GM19193 (cell line): ENCODE data around the gene EMC8.

Source experiments
- POLR2A ChIP-seq: IDR thresholded peaks from 4 replicates; pipeline ENCODE4 v1.6.1; 2011; ENCODE audit not compliant: insufficient read depth, insufficient read length; ENCODE audit errors: extremely low read depth

EMC8 gene

DNA sequence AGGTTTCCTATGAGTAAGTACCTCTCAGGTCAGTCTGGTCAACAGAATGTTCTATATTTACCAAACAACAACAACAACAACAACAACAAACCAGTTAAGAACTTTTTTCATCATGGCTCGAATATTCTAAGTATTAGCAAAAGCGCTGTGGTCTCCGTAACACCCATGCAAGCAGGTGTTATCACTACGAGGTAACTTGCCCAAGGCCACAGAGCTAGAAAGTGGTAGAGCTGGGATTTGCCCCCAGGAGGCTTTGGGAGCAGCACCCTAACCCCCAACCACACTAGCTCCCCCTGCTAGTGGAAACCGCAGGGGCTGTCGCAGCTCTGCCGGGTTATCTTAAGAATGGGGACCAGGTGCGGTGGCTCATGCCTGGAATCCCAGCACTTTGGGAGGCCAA lies 24.5 kb downstream of the EMC8 start:
- TF ChIP-seq POLR2A, result no peak

- no peak for TF ChIP-seq POLR2A
Observed at GRCh38 chr16:85774136-85774535, 25.2 kb downstream of the EMC8 start.

GRCh38 chr16:85773044-85773443 lies 26.3 kb downstream of the EMC8 start:
- TF ChIP-seq POLR2A, result no peak

- TF ChIP-seq POLR2A, result no peak
Observed at GRCh38 chr16:85770741-85771140, 28.6 kb downstream of the EMC8 start.

DNA sequence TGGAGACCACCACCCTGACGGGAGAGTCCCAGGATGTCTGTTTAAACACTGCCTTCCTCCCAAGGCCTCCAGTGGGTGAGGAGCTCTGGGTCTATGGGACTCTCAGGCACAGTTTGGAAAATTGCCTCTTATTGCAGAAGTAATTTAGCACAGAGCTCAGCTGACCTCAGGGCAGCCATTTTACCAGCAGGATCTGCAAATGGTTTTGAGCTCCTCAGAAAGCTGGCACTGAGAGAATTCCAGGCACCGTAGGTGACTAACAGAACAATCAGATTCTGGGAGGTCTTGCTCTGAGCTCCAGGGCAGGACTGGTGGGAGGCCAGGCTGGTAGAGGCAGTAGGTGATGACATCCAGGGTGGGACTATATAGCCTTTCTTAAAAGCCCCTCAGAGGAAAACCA lies 31.1 kb downstream of the EMC8 start:
- no peak for TF ChIP-seq POLR2A

GRCh38 chr16:85767531-85767930 lies 31.8 kb downstream of the EMC8 start:
- TF ChIP-seq POLR2A, result no peak

DNA sequence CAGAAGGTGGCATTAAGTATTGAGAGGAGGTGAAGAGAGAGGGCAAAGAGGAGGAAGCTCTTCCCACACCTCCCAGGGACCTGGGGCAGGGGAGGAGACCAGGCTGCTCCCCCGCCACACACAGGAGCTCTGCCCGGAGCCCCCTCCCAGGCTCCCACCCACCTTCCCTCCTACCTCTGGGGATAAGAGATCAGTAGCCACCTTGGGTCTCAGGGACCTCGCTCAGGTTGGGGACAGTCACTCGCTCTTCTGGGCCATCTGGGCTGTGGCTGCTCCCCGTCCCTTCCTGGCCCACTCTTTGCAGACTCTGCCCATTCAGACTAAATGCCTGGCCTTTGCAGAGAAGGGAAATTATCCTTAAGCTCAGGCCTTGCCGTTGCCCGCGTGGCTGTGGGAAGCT lies 33.6 kb downstream of the EMC8 start:
- no peak for TF ChIP-seq POLR2A

- no peak for TF ChIP-seq POLR2A
Observed at GRCh38 chr16:85765211-85765610, 34.1 kb downstream of the EMC8 start.

DNA sequence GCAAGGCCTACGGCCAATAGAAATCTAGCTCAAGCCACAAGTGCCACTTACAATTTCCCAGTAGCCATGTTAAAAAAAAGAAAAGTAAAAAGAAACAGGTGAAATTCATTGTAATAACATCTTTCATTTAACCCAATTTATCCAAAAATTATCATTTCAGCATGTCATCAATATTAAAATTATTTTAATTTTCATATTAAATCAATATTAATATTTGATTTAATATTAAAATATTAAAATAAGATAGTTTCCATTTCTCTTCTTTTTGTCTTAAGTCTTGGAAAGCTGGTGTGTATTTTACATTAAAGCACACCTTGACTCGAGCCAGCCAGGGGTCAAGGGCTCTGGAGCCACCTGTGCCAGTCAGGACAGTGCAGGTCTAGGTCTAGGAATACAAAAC lies 35.7 kb downstream of the EMC8 start:
- TF ChIP-seq POLR2A, result no peak

- no peak for TF ChIP-seq POLR2A
Observed at GRCh38 chr16:85762970-85763369, 36.4 kb downstream of the EMC8 start.

GRCh38 chr16:85761861-85762260 lies 37.5 kb downstream of the EMC8 start:
- TF ChIP-seq POLR2A, result no peak

DNA sequence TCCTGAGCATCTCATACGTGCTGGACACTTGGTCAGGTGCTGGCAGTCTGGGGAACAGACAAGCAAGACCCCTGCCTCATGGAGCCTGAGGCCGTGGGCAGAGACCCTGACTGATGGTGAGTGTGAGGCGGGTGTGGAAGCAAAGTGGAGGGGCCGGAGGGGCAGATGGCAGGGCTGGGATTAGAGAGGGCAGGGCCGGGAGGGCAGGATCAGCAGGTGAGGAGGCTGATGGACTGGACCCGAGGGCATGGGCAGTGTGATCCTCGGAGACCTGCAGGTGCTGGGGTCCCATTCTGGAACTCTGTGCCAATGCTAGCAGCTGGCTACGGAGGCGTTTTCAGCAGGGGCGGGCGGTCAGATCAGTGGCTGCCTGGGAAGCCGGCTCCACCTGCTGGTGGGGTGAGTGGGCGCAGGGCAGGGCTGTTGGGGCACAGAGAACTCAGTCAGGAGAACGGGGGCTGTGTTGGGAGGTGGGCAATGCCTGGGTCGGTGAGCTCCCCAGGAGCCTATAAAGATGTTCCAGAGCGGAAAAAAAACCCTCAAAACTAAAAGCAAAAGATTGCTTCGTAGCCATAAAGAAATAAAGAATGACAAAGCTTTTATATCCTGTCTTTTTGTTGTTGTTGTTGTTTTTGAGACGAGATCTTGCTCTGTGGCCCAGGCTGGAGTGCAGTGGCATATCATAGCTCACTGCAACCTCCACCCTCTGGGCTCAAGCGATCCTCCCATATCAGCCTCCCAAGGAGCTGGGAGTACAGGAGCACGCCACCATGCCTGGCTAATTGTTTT lies 39.5 kb downstream of the EMC8 start:
- TF ChIP-seq POLR2A, result no peak

GRCh38 chr16:85759136-85759535 lies 40.2 kb downstream of the EMC8 start:
- TF ChIP-seq POLR2A, result no peak

DNA sequence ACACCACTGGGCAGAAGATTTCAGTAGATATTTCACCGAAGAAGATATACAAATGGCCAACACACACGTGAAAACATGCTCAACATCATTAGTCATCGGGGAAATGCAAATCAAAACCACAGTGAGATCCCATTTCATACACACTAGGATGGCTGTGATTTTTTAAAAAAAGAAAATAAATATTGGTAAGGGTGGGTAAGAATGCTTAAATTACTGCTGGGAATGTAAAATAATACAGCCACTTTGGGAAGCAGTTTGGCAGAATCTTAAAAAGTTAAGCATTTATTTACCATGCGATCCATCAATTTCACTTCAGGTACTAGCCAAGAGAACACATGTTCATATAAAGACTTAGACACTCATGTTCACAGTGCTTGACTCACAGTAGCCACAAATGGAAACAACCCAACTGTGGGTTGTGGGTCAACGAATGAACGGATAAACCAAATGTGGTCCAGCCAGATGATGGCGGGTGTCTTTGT lies 42.0 kb downstream of the EMC8 start:
- no peak for TF ChIP-seq POLR2A

DNA sequence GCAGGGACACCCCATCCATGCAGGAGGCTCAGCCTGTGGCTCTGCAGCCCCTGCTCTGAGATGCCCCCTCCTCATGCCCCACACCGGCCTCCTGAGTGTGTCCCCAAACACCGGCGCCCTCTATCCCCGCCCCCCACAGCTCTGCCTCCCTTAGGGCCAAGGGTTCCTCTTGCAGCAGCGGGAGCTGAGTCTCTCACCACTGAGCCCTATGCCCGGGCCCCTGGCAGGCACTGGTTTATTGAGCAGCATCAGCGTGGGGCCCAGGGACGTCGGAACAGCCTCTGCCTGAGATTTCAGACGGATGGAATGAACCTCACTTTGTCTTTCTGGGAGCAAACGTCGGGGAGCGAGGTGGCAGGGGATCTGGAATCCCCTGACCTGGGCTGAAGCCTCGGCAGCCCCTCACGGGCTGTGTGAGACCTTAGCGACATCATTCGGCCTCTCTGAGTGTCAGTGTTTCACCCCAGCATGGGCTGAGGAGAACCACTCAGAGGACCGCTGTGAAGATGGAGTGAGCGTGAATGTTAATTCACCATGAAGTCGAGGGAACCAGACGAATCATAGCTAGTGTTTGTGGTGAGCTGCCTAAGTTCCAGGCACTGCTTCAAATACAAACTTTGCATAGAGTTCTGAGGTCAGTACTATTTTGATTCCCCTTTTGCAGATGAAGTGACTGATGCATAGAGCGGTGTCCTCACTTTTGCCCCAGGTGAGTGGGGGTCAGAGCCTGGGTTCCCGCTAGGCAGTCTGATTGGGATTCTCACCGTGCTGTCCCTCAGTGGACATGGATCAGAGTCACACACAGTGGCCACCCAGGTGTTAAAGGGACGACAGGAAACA lies 43.2 kb downstream of the EMC8 start:
- TF ChIP-seq POLR2A, result no peak

- no peak for TF ChIP-seq POLR2A
Observed at GRCh38 chr16:85754413-85754812, 44.9 kb downstream of the EMC8 start.

DNA sequence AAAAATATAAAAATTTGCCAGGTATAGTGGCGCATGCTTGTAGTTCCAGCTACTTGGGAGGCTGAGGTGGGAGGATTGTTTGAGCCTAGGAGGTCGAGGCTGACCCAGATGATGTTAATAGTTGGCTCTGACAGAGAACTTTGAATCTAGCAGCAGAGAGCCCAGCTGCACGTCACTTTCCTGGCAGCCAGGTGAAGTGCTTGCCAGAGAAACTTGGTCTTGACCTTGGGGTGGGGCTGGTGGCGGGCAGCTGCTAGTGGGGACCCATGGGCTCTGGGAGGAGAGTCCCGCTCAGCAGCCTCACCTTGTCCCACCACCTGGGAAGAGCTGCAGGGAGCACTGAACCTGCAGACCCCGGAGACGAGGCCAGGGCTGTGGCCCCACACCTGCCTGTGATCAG lies 45.4 kb downstream of the EMC8 start:
- no peak for TF ChIP-seq POLR2A

DNA sequence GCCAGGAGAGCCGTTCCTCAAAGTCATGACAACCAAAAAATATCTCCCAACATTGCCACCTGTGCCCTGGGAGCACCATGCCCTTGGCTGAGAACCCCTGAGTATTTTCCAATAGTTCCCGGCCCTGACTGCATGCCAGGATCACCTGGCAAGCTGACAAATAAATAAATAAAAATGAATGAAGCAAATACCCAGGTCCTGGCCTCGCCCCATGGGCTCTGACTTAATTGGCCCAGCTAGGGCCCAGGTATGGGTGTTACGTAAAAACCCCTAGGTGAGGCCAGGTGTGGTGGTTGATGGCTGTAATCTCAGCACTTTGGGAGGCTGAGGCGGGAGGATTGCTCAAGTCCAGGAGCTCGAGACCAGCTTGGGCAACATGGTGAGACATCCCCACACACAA lies 45.8 kb downstream of the EMC8 start:
- TF ChIP-seq POLR2A, result no peak
